Upper lobe of left lung (tissue), 4 donors: ENCODE results near the gene LGALS9.

Experiments
- CTCF ChIP-seq, 6 experiments: fragments of 450-650 bp in 4 of 6; fragments of 200-600 bp in 2 of 6; sonication (generic) in 2 of 6; IDR thresholded peaks; one replicate each; pipeline ENCODE4 v1.5.1; 2016 to 2019; ENCODE audit warnings: antibody characterized with exemption in 6 of 6
- EP300 ChIP-seq, 4 donors: sonication (generic); formaldehyde crosslinking; IDR thresholded peaks; one replicate each; pipeline ENCODE4 v1.5.1; 2017; ENCODE audit warnings: antibody characterized with exemption in 4 of 4, control low read depth in 2 of 4
- POLR2AphosphoS5 ChIP-seq, 2 donors: sonication (generic); formaldehyde crosslinking; IDR thresholded peaks; one replicate each; pipeline ENCODE4 v1.5.1; 2017; ENCODE audit warnings: antibody characterized with exemption in 2 of 2

DNA sequence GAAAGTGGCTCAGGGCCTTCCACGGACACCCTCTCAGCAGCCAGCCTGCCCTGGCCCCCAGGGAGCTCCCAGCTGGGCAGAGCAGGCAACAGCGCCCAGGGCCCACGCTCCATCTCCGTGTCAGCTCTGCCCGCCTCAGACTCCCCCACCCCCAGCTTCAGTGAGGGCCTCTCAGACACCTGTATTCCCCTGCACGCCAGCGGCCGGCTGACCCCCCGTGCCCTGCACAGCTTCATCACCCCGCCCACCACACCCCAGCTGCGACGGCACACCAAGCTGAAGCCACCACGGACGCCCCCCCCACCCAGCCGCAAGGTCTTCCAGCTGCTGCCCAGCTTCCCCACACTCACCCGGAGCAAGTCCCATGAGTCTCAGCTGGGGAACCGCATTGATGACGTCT, 48.3 kb upstream of the LGALS9 start:
- TF ChIP-seq CTCF (IDR thresholded peaks at IDR 0.05) (no peak), POLR2AphosphoS5 (IDR thresholded peaks at IDR 0.05) (no peak), EP300 (IDR thresholded peaks at IDR 0.05) (no peak)
